Ovary (tissue), 3 donors: ENCODE measurements around the gene ARPP19.

Source experiments
- CTCF ChIP-seq, 3 donors: fragments of 450-650 bp in 2 of 3; fragments of 200-600 bp in 1 of 3; IDR thresholded peaks; one replicate each; pipeline versions ENCODE4 v1.5.1 to v1.8.0; 2016 to 2022; ENCODE audit warnings: antibody characterized with exemption in 3 of 3, mild to moderate bottlenecking in 1 of 3
- EP300 ChIP-seq: sonication (generic); formaldehyde crosslinking; IDR thresholded peaks from one replicate; pipeline ENCODE4 v1.6.1; 2017; ENCODE audit warnings: antibody characterized with exemption
- donor health status: DM: no; HTN: no; CAD: no.

GRCh38 chr15:52520421-52520820, 48.4 kb downstream of the ARPP19 start:
- no peak for TF ChIP-seq CTCF (IDR thresholded peaks at IDR 0.05)
- no peak for TF ChIP-seq EP300
